HG02943 (cell line): ENCODE data around the gene ELMO1.

Experiments used
- ATAC-seq: cut with Tn5 transposase; IDR thresholded peaks from one replicate; pipeline ENCODE4 v1.9.1; 2021; ENCODE audit warnings: mild to moderate bottlenecking, low read depth, moderate library complexity; ENCODE audit not compliant: unreplicated experiment

ELMO1 gene

DNA sequence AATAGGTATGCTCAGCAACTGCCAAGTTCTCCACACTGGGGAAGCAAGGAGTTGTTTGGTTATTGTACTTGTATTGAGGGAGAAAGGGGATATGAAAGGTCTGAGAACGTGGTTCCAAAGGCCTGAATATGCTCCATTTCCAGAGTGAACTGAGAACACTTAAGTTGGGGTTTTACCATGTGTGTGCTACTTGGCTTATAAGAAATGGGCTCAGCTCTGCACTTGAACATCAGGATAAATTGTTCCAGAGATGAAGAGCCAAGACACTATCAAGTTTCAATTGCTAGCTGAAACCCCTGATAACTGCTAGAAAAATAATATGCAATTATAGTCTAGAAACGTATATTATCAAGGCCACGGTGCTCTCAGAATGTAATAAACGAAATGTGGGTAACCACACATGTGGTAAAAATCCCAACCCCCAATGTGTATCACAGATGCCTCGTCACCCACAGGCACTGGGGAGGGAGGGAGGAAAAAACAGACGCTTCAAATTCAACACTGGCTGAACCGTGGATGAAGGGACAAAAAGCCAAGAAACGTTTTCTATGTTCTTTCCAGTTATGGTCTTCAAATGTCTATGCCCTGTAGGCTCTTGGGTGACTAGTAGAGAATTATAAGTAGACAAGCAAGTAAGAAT, 16.3 kb downstream of the ELMO1 start:
- ATAC-seq, result no peak

GRCh38 chr7:37431413-37431812, 17.3 kb downstream of the ELMO1 start:
- no peak for ATAC-seq

- ATAC-seq, result no peak
Observed at GRCh38 chr7:37430640-37431039, 18.0 kb downstream of the ELMO1 start.

DNA sequence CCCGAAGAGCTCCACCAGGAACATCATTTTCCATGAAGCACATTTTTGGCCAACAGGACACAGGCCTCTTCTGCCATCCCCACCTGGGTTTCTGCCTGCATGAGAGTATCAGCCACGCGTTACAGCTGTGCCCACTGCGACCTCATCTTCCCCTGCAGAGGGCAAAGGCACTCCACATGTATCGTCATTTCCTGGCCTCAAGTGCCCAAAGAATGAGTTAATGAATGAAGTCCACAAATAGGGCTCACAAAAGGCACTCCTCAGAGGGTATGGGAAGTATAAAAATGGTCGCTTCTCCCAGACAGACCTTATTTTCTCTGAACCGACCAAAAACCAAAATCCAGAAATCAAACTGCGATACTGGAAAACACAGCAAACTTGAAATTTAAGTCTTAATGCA, 18.5 kb downstream of the ELMO1 start:
- ATAC-seq, result no peak

GRCh38 chr7:37429435-37429791, 19.3 kb downstream of the ELMO1 start:
- no peak for ATAC-seq

- ATAC-seq, result no peak
Observed at GRCh38 chr7:37428681-37429434, 19.8 kb downstream of the ELMO1 start.

DNA sequence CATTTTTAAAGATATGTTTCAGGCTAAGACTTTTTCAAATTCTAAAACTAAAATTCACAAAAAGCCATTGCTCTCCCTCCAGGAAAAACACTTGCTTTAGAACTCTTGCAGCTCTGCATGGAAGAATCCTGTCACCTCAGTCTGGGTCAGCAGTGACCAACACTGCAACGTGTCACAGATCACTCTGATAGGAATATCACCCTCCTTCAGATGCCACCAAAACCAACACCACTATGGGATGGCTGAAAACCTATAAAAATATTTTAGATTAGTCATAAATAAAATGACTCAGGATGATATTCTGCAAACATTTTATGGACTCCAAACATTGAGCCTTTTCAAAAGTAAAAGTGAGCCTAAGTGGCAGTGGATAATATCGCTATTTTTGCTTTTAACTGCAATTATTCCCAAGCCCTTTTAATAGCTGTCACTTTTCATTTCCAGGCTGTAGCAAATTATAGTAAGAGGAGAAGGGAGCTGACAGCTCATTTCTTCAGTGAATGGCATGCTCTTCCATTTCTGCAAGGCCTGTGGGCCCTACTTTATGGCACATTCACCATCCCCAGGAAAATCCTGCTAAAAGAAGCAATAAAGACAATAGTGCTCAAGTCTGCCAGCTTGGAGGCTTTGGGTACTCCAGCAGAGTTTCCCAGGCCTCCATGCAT, 21.3 kb downstream of the ELMO1 start:
- ATAC-seq, result no peak

DNA sequence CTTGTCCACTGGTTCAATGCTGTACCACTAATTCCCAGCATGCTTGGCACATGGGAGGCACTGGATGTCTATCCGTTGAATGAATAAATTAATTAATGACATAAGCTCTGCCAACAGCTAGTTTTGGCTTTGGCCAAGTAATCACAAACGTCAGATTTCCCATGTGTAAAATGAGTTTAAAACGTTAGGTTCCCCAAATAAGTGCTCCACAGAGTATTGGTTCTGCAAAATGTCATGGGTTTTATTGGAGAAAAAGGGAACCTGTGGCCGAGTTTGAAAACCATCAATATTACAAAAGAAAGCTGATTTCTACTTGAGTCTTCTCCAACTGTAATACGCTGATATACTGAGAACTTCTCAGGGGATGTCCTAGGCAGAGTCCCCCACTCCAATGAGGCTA, 23.2 kb downstream of the ELMO1 start:
- no peak for ATAC-seq

- no peak for ATAC-seq
Observed at GRCh38 chr7:37424995-37425394, 23.7 kb downstream of the ELMO1 start.

GRCh38 chr7:37424521-37424920, 24.1 kb downstream of the ELMO1 start:
- no peak for ATAC-seq

DNA sequence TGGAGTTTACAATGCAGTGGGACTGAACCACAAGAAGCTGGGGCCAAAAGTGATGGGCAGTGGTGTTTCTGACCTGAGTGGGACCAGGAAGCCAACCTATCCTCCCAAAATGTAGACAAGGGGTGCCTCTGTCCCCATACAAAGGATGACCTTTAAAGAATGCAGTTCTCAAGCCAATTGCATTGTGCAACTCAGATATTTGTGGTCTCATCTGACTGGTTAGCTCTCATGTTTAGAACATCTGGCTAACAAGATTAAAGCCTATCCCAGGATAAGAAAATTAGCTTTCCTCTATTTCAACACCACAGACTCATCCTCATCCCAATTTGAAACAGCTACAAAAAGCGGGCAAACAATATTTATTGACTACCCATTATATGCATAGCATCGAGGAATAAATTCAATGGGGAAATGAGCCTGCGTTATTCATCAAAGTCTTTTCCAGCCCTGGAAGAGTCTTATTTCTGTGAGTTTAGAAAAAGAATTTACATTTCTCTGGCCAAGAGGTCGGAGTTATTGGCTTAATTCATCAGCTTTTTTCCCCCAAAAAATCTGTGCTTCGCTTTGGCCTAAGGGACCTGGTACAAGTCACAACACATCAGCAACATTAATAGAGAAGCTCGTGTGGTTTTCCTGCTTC, 26.7 kb downstream of the ELMO1 start:
- no peak for ATAC-seq

GRCh38 chr7:37420946-37421695, 27.5 kb downstream of the ELMO1 start:
- no peak for ATAC-seq

DNA sequence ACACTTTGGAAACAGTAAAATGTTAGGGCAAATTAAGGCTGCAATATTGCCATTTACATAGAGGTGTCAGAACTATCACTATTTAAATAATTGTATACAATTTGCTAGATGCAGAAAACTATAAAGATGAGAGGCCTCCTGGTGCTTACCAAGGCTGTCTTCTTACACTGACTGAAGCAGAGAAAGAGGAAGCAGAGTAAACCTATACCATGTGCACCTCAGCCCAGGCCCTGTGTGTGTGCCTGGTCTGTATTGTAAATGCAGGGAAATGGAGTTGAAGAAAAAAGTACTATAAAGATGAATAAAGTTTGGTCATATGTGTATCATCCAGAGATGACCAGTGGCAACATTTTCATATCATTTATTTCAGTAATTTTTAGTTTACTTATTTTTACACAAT, 29.2 kb downstream of the ELMO1 start:
- ATAC-seq, result no peak

GRCh38 chr7:37418381-37418780, 30.3 kb downstream of the ELMO1 start:
- no peak for ATAC-seq

DNA sequence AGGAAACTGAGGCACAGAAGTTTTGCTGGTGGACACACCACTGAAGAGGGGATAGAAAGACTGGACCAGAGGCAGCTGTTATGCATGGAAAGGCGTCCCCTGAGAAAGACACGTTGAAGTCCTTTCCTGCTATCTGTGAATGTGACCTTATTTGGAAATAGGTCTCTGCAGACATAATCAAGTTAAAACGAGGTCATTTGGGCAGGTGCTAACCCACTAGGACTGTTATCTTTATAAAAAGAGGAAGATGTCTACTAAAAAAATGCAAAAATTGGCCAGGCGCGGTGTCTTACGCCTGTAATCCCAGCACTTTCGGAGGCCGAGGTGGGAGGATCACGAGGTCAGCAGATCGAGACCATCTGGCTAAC, 31.6 kb downstream of the ELMO1 start:
- no peak for ATAC-seq

DNA sequence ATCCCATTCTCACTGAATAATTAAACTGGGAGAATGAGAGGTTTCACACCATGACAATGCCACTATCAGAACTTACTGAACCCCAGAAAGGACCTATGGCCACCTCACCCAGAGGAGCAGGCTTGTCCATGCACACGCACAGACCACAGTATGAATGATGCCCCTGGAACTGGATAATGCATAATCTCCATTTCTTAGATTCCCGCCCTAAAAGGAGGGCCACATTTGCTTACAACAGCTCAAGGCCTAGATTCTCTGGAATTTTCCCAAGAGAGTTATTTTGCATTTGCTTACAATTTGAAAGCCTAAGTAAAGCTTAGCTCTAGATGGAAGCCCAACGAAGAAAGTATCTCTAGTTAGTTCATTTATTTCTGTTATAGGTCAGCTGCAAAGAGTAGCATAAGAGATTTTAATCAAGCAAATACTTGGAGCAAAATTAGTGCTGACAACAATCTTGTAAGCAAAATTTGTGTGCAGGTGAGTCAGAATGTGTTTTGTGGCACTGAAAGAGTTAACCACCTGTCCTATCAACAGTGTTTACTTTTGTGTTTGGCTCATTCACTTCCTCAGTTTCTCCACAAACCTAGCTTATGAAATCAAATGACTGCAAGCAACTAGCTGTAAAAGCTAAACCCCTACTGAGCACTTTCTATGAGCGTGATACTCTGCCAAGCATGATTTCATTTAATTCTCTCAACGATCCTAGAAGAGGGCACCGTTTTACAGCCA, 32.1 kb downstream of the ELMO1 start:
- ATAC-seq, result no peak

DNA sequence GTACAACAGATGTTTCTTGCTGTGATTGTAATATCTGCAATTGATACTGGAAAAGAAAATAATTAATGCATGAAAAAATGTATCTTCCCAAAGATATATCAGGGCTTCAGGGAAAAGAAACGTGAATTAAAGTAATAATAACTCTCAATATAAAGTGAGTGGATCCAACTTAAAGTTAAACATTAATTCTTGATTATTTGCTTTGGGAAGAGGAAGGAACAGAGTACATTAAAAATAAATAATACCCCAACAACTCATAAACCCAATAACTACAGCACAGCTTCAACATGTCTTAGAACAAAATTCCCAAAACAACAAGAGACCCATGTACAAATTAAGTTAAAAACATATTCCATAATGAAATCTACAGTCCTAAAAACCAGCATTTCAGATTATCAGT, 33.0 kb downstream of the ELMO1 start:
- ATAC-seq, result no peak

DNA sequence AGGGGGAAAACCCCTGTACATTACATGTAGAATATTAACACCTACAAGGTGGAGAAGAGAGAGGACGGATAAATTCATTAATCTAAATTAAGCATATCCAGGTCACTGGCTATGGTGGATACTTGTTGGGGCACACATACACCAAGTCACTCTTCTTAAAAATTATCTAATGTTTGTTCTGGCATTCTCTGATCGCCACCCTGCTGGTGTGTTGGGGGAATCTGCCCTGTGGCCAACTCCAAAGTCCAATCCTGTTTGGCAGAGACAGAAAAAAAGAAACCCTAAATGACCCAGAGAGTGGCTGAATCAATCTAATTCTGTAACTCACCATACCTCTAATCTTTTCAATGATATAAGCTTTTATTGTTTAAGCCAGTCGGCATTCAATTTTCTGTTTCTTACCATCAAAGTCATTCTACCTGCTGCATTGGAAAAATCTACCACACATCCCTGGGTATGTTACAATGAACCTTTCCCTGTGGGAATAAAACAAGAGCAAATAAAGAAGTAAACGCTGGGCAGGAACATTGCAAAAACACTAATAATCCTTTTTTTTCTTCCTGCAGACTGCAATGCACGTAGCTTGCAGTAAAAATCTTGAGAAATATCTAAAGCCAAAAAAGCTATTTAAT, 34.2 kb downstream of the ELMO1 start:
- no peak for ATAC-seq

GRCh38 chr7:37411444-37412034, 37.1 kb downstream of the ELMO1 start:
- ATAC-seq, result no peak
